ENCODE measurements around the gene NIPAL3. TPM values are rescaled to one million over a fixed set of nuclear protein-coding genes. Genes with fewer than 3 reads are reported as not detected.
A peak's percentile ranks its signal among the peaks of the same experiment; 100 is the strongest.

NIPAL3 gene
- total RNA-seq, 1 donor = 31.8 TPM

GRCh38 chr1:24502065-24502708, 86.6 kb downstream of the NIPAL3 start:
- H3K4me3 ChIP-seq (ENCODE audit: insufficient read depth, low read length) = peak overlapping the region; percentile 73
- H3K27ac ChIP-seq (ENCODE audit: low read depth, low read length) = no peak overlapping the region
- peak overlapping the region; percentile 88 for H3K4me2 ChIP-seq (ENCODE audit: insufficient read depth, low read length)
- peak; percentile 92 for DNase-seq (ENCODE audit: insufficient read length, low spot score, missing footprints)
- peaks cover 3% of the 10 kb centered on the region for H3K4me1 ChIP-seq (ENCODE audit: insufficient read depth, low read length)
- H3K9me3 ChIP-seq (ENCODE audit: low read depth, low read length) = no peaks in the 10 kb centered on the region
- TF ChIP-seq CTCF (IDR thresholded peaks at IDR 0.05; ENCODE audit: extremely low read depth, low read depth, low read length) = no peak
- H2AFZ ChIP-seq (ENCODE audit: low read length) = peak overlapping the region; percentile 85
- no peaks in the 10 kb centered on the region for H3K79me2 ChIP-seq (ENCODE audit: insufficient read depth, low read length)
- no peaks in the 10 kb centered on the region for H3K36me3 ChIP-seq (ENCODE audit: insufficient read depth, low read length)
- H3K27me3 ChIP-seq (ENCODE audit: insufficient read depth, low read length) = peaks cover 15% of the 10 kb centered on the region
- no peaks in the 10 kb centered on the region for H4K20me1 ChIP-seq (ENCODE audit: insufficient read depth, low read length)

GRCh38 chr1:24502709-24503058, 87.1 kb downstream of the NIPAL3 start, which contains the start of gene RCAN3:
TSS of gene RCAN3 (plus strand) at chr1:24502836. CDS start at chr1:24514373, 11,537 bp downstream.
- Histone ChIP-seq H3K4me1 (ENCODE audit: insufficient read depth, low read length) (peaks cover 3% of the 10 kb centered on the region), H3K9me3 (ENCODE audit: low read depth, low read length) (no peaks in the 10 kb centered on the region), H4K20me1 (ENCODE audit: insufficient read depth, low read length) (no peaks in the 10 kb centered on the region), H3K79me2 (ENCODE audit: insufficient read depth, low read length) (no peaks in the 10 kb centered on the region), H3K27ac (ENCODE audit: low read depth, low read length) (no peak within 1 kb of the TSS), H3K4me3 (ENCODE audit: insufficient read depth, low read length) (peak within 1 kb of the TSS; percentile 73), H2AFZ (ENCODE audit: low read length) (peak within 1 kb of the TSS; percentile 85), H3K27me3 (ENCODE audit: insufficient read depth, low read length) (peaks cover 10% of the 10 kb centered on the region), H3K36me3 (ENCODE audit: insufficient read depth, low read length) (no peaks in the 10 kb centered on the region), H3K4me2 (ENCODE audit: insufficient read depth, low read length) (peak within 1 kb of the TSS; percentile 88)
- TF ChIP-seq CTCF (IDR thresholded peaks at IDR 0.05; ENCODE audit: extremely low read depth, low read depth, low read length) = no peak
- peak; percentile 98 for DNase-seq (ENCODE audit: insufficient read length, low spot score, missing footprints)

GRCh38 chr1:24503059-24503751, 87.6 kb downstream of the NIPAL3 start:
- H4K20me1 ChIP-seq (ENCODE audit: insufficient read depth, low read length) = no peaks in the 10 kb centered on the region
- peak overlapping the region; percentile 88 for H3K4me2 ChIP-seq (ENCODE audit: insufficient read depth, low read length)
- no peak overlapping the region for H3K27ac ChIP-seq (ENCODE audit: low read depth, low read length)
- H2AFZ ChIP-seq (ENCODE audit: low read length) = peak overlapping the region; percentile 75
- TF ChIP-seq CTCF (IDR thresholded peaks at IDR 0.05; ENCODE audit: extremely low read depth, low read depth, low read length) = no peak
- H3K36me3 ChIP-seq (ENCODE audit: insufficient read depth, low read length) = no peaks in the 10 kb centered on the region
- H3K4me3 ChIP-seq (ENCODE audit: insufficient read depth, low read length) = peak overlapping the region; percentile 73
- H3K9me3 ChIP-seq (ENCODE audit: low read depth, low read length) = no peaks in the 10 kb centered on the region
- peak; percentile 58 for DNase-seq (ENCODE audit: insufficient read length, low spot score, missing footprints)
- H3K4me1 ChIP-seq (ENCODE audit: insufficient read depth, low read length) = peaks cover 3% of the 10 kb centered on the region
- H3K79me2 ChIP-seq (ENCODE audit: insufficient read depth, low read length) = no peaks in the 10 kb centered on the region
- peaks cover 5% of the 10 kb centered on the region for H3K27me3 ChIP-seq (ENCODE audit: insufficient read depth, low read length)

- Histone ChIP-seq H3K4me2 (ENCODE audit: insufficient read depth, low read length) (peak overlapping the region; percentile 88), H3K4me1 (ENCODE audit: insufficient read depth, low read length) (peaks cover 3% of the 10 kb centered on the region)
Observed at GRCh38 chr1:24503870-24504523, 88.4 kb downstream of the NIPAL3 start.

More at GRCh38 chr1:24503870-24504523, 88.4 kb downstream of the NIPAL3 start:
- no peak for DNase-seq (ENCODE audit: insufficient read length, low spot score, missing footprints)
- H4K20me1 ChIP-seq (ENCODE audit: insufficient read depth, low read length) = no peaks in the 10 kb centered on the region
- no peaks in the 10 kb centered on the region for H3K9me3 ChIP-seq (ENCODE audit: low read depth, low read length)
- peaks cover 5% of the 10 kb centered on the region for H3K27me3 ChIP-seq (ENCODE audit: insufficient read depth, low read length)
- H3K4me3 ChIP-seq (ENCODE audit: insufficient read depth, low read length) = no peak overlapping the region
- no peaks in the 10 kb centered on the region for H3K36me3 ChIP-seq (ENCODE audit: insufficient read depth, low read length)
- no peak for TF ChIP-seq CTCF (IDR thresholded peaks at IDR 0.05; ENCODE audit: extremely low read depth, low read depth, low read length)
- no peak overlapping the region for H2AFZ ChIP-seq (ENCODE audit: low read length)
- H3K79me2 ChIP-seq (ENCODE audit: insufficient read depth, low read length) = no peaks in the 10 kb centered on the region
- H3K27ac ChIP-seq (ENCODE audit: low read depth, low read length) = no peak overlapping the region

Measured in osteoblast (primary cell).